GM19328 (cell line): Measurements from ENCODE around the gene EPPIN.

ENCODE experiments used
- ATAC-seq: cut with Tn5 transposase; IDR thresholded peaks from one replicate; pipeline ENCODE4 v1.9.1; 2021; ENCODE audit warnings: mild to moderate bottlenecking, moderate library complexity; ENCODE audit not compliant: unreplicated experiment

The EPPIN gene

GRCh38 chr20:45539382-45539781, 7.8 kb downstream of the EPPIN start, which contains the start of gene WFDC6:
TSS of gene WFDC6 (minus strand) at chr20:45539482. CDS start at chr20:45539407, 75 bp downstream.
- no peak for ATAC-seq

GRCh38 chr20:45538209-45538799, 8.9 kb downstream of the EPPIN start:
- no peak for ATAC-seq

- no peak for ATAC-seq
These were observed 19.9 kb downstream of the EPPIN start for GRCh38 chr20:45527294-45527693.

GRCh38 chr20:45523821-45524220, 23.4 kb downstream of the EPPIN start:
- ATAC-seq: no peak

- ATAC-seq: no peak
These were observed 28.9 kb downstream of the EPPIN start for GRCh38 chr20:45518282-45518681.

GRCh38 chr20:45515147-45515913, 31.9 kb downstream of the EPPIN start, which contains the start of gene SPINT3:
TSS of gene SPINT3 (minus strand) at chr20:45515622. CDS start at chr20:45515608, 14 bp downstream.
- ATAC-seq: no peak

GRCh38 chr20:45510242-45510862, 36.8 kb downstream of the EPPIN start:
- ATAC-seq: no peak

- ATAC-seq: no peak
These were observed 38.1 kb downstream of the EPPIN start for GRCh38 chr20:45509091-45509490.

GRCh38 chr20:45508068-45508886, 38.9 kb downstream of the EPPIN start:
- no peak for ATAC-seq

GRCh38 chr20:45507011-45507820, 40.0 kb downstream of the EPPIN start:
- ATAC-seq: no peak

GRCh38 chr20:45506398-45506797, 40.8 kb downstream of the EPPIN start:
- ATAC-seq: no peak

GRCh38 chr20:45503403-45503802, 43.8 kb downstream of the EPPIN start:
- ATAC-seq: no peak

GRCh38 chr20:45502561-45502960, 44.6 kb downstream of the EPPIN start:
- ATAC-seq: no peak

GRCh38 chr20:45501600-45501999, 45.6 kb downstream of the EPPIN start:
- ATAC-seq: no peak

GRCh38 chr20:45500022-45500421, 47.2 kb downstream of the EPPIN start:
- ATAC-seq: no peak

GRCh38 chr20:45497971-45498494, 49.2 kb downstream of the EPPIN start:
- no peak for ATAC-seq

- no peak for ATAC-seq
These were observed 51.0 kb downstream of the EPPIN start for GRCh38 chr20:45496166-45496565.

- ATAC-seq: no peak
These were observed 51.7 kb downstream of the EPPIN start for GRCh38 chr20:45495501-45495941.
